HFF-Myc (cell line): Measurements from ENCODE around the gene PIGL.
A peak's percentile ranks its signal among the peaks of the same experiment; 100 is the strongest.

Experiments used
- DNase-seq: peaks from one replicate; pipeline ENCODE4 v3.0.0-alpha.2; 2011; ENCODE audit warnings: low read depth; ENCODE audit errors: extremely low read depth
- H3K4me3 ChIP-seq: replicated peaks from 2 replicates; pipeline ENCODE4 v1.5.1; 2011; ENCODE audit warnings: low read depth, mild to moderate bottlenecking, control low read depth, low read length
- TF ChIP-seq, protein P1 (sequence below): IDR thresholded peaks from 2 replicates; pipeline ENCODE4 v1.5.1; 2012; ENCODE audit warnings: mild to moderate bottlenecking, low read depth, low read length, control low read depth; ENCODE audit errors: missing control alignments

PIGL gene

DNA sequence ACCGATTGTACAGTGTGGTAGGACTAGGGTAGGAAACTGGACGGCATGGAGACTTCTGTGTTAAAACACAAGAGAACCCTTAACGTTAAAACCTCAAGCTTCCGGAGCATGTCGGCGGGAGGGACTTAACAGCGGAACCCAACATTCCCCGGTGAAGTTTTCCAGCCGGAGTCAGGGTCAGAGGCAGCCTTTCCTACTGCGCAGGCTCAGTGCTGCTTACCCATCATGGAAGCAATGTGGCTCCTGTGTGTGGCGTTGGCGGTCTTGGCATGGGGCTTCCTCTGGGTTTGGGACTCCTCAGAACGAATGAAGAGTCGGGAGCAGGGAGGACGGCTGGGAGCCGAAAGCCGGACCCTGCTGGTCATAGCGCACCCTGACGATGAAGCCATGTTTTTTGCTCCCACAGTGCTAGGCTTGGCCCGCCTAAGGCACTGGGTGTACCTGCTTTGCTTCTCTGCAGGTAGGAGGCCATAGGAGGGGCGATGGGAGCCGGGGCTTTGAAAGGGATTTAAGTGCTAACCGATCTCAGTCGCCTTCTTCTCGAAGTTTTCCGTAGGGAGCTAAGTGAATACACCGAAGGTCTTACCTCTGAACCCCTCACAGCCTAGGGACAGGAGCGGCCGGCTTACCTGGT lies at the start of gene PIGL:
Gene PIGL, plus strand, starts transcription at position 209 of the 634 bp plus-strand sequence. Its CDS starts 17 bp downstream, at position 226.
- TF ChIP-seq, protein P1, sequence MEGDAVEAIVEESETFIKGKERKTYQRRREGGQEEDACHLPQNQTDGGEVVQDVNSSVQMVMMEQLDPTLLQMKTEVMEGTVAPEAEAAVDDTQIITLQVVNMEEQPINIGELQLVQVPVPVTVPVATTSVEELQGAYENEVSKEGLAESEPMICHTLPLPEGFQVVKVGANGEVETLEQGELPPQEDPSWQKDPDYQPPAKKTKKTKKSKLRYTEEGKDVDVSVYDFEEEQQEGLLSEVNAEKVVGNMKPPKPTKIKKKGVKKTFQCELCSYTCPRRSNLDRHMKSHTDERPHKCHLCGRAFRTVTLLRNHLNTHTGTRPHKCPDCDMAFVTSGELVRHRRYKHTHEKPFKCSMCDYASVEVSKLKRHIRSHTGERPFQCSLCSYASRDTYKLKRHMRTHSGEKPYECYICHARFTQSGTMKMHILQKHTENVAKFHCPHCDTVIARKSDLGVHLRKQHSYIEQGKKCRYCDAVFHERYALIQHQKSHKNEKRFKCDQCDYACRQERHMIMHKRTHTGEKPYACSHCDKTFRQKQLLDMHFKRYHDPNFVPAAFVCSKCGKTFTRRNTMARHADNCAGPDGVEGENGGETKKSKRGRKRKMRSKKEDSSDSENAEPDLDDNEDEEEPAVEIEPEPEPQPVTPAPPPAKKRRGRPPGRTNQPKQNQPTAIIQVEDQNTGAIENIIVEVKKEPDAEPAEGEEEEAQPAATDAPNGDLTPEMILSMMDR, result no peak
- peak within 1 kb of the TSS; percentile 100 for H3K4me3 ChIP-seq
- DNase-seq, result peak; percentile 92

- no peak for DNase-seq
- no peak overlapping the region for H3K4me3 ChIP-seq
- TF ChIP-seq, protein P1, result no peak
Observed at GRCh38 chr17:16171613-16172012, 45.4 kb upstream of the PIGL start.

DNA sequence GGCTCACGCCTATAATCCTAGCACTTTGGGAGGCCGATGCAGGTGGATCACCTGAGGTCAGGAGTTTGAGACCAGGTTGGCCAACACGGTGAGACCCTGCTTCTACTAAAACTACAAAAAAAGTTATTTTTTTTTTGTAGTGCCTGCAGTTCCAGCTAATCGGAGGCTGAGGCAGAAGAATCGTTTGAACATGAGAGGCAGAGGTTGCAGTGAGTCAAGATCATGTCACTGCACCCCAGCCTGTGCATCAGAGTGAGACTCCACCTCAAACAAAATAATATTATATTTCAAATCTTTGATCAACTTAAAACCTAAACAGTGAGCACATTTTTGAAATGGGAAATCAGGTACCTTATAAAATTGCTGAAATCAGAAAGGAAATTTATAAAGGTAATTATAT lies 38.2 kb upstream of the PIGL start:
- DNase-seq, result no peak
- TF ChIP-seq, protein P1, result no peak
- H3K4me3 ChIP-seq, result no peak overlapping the region

- TF ChIP-seq, protein P1, result no peak
- no peak for DNase-seq
- H3K4me3 ChIP-seq, result no peak overlapping the region
Observed at GRCh38 chr17:16181581-16181980, 35.4 kb upstream of the PIGL start.

DNA sequence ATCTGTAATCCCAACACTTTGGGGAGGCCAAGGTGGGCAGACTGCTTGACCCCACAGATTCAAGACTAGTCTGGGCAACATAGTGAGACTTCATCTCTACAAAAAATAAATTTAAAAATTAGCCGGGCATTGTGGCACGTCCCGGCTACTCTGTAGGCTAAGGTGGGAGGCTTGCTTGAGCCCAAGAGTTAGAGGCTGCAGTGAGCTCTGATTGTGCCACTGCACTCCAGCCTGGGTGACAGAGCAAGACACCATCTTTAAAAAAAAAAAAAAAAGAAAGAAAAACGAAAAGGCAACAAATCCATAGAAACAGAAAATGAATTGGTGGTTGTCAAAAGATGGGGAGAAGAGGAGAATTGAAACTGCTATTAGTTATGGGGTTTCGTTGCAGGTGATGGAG lies 29.4 kb upstream of the PIGL start:
- TF ChIP-seq, protein P1, result no peak
- no peak overlapping the region for H3K4me3 ChIP-seq
- no peak for DNase-seq

DNA sequence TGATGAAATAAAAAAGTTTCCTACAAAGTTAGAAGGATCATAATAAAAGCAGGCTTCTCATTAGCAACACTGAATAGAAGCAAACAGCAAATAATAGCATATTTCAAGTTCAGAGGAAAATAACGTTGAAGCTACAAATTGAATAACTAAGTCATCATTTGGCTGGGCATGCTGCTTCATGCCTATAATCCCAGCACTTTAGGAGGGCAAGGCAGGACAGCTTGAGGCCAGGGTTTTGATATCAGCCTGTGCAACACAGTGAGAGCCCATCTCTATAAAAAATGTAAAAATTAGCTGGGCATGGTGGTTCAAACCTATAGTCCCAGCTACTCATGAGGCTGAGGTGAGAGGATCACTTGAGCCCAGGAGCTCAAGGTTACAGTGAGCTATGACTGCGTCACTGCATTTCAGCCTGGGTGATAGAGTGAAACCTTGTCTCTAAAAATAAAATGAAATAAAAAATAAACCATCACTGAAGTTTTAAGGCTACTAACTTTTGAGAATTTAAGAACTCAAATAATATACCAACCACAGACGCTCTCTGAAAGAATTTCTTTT lies 27.1 kb upstream of the PIGL start:
- DNase-seq, result no peak
- H3K4me3 ChIP-seq, result no peak overlapping the region
- TF ChIP-seq, protein P1, result no peak
